HCT116 (cell line): Measurements from ENCODE around the gene ACSS2. TPM values are rescaled to one million over a fixed set of nuclear protein-coding genes. Genes with fewer than 3 reads are reported as not detected.

Experiments used
- ATAC-seq: fragments of 200-7000 bp; cut with Tn5 transposase; 2 replicates; pipeline ENCODE4 v1.9.1; 2020; ENCODE audit warnings: mild to moderate bottlenecking, moderate library complexity
- BruUV-seq: library from RNA; stranded (reverse); fragments of 400-500 nt; replicated peaks from 2 replicates; lab custom pipeline; 2021; lab: Mats Ljungman, UMichigan
- CTCF ChIA-PET: fragments of 300-600 bp; sonication (Branson Sonifier 250); formaldehyde crosslinking; loops from one replicate; lab custom pipeline; 2021; ENCODE audit warnings: antibody characterized with exemption; lab: Charles Lee
- POLR2A ChIA-PET: fragments of 300-600, 350-600 bp; sonication (Branson Sonifier 250); formaldehyde crosslinking; loops from one replicate; lab custom pipeline; 2021; ENCODE audit warnings: antibody characterized with exemption; lab: Charles Lee
- RAD21 ChIA-PET, 2 experiments: fragments of 300-600 bp; sonication (Branson Sonifier 250); formaldehyde crosslinking; loops; one replicate each; lab custom pipeline; 2023; ENCODE audit warnings: low total read pairs in 2 of 2; ENCODE audit not compliant: uncharacterized antibody in 2 of 2, unreplicated experiment in 2 of 2, low non-redundant PET in 1 of 2; lab: Charles Lee
- DNase-seq: peaks from one replicate; pipeline ENCODE4 v3.0.0-alpha.2; 2010; ENCODE audit warnings: low read depth, low spot score
- H2AFZ ChIP-seq: fragments of 200-600 bp; shearing (Covaris generic), sonication (generic); 2 replicates; pipeline ENCODE4 v1.6.1; 2017; ENCODE audit warnings: low read depth, mixed run types, mixed read lengths, antibody characterized with exemption, low read length; ENCODE audit not compliant: poor library complexity, severe bottlenecking
- H3K27ac ChIP-seq: 2 replicates; pipeline ENCODE4 v1.5.1; 2012; ENCODE audit warnings: low read depth, low read length
- H3K27me3 ChIP-seq: fragments of 200-600 bp; sonication (generic); 2 replicates; pipeline ENCODE4 v1.6.1; 2016; ENCODE audit warnings: mixed run types, low read length, mixed read lengths; ENCODE audit not compliant: insufficient read depth
- H3K36me3 ChIP-seq, 2 experiments: fragments of 200-500 bp in 1 of 2; fragments of 200-600 bp in 1 of 2; sonication (Bioruptor generic) in 1 of 2; sonication (generic) in 1 of 2; 2 replicates each; pipeline versions ENCODE4 v1.5.1 to v1.6.1; 2014 to 2016; ENCODE audit warnings: low read length in 2 of 2, inconsistent platforms in 1 of 2, mixed read lengths in 1 of 2, mixed run types in 1 of 2; ENCODE audit not compliant: insufficient read depth in 2 of 2, control insufficient read depth in 1 of 2
- H3K4me1 ChIP-seq, 2 experiments: fragments of 200-600 bp in 1 of 2; sonication (generic) in 1 of 2; 2 replicates each; pipeline versions ENCODE4 v1.5.1 to v1.6.1; 2012 to 2017; ENCODE audit warnings: low read length in 2 of 2, inconsistent platforms in 1 of 2, mild to moderate bottlenecking in 1 of 2, mixed read lengths in 1 of 2, mixed run types in 1 of 2, moderate library complexity in 1 of 2; ENCODE audit not compliant: insufficient read depth in 2 of 2, control insufficient read depth in 1 of 2
- H3K4me2 ChIP-seq: fragments of 200-600 bp; sonication (generic); 2 replicates; pipeline ENCODE4 v1.6.1; 2017; ENCODE audit warnings: mixed run types, low read length, mixed read lengths
- H3K4me3 ChIP-seq, 2 experiments: fragments of 200-600 bp in 1 of 2; sonication (generic) in 1 of 2; replicated peaks in 1 of 2; 2 replicates each; pipeline ENCODE4 v1.5.1; 2011 to 2016; ENCODE audit warnings: low read length in 2 of 2, control low read depth in 1 of 2, low read depth in 1 of 2, mild to moderate bottlenecking in 1 of 2, mixed read lengths in 1 of 2, mixed run types in 1 of 2
- H3K79me2 ChIP-seq: fragments of 200-600 bp; sonication (generic); 2 replicates; pipeline ENCODE4 v1.6.1; 2017; ENCODE audit warnings: mild to moderate bottlenecking, mixed run types, low read length, moderate library complexity, mixed read lengths; ENCODE audit not compliant: insufficient read depth
- H3K9ac ChIP-seq: fragments of 200-600 bp; sonication (generic); 2 replicates; pipeline ENCODE4 v1.6.1; 2016; ENCODE audit warnings: low read length, mixed read lengths
- H3K9me2 ChIP-seq: fragments of 200-600 bp; sonication (generic), shearing (Covaris generic); 2 replicates; pipeline ENCODE4 v1.6.1; 2017; ENCODE audit warnings: mixed run types, mild to moderate bottlenecking, moderate library complexity; ENCODE audit not compliant: insufficient read depth
- H3K9me3 ChIP-seq, 2 experiments: fragments of 200-500 bp in 1 of 2; fragments of 200-600 bp in 1 of 2; sonication (Bioruptor generic) in 1 of 2; sonication (generic) in 1 of 2; 2 replicates each; pipeline ENCODE4 v1.6.1; 2014 to 2017; ENCODE audit warnings: low read length in 2 of 2, mixed read lengths in 2 of 2, inconsistent platforms in 1 of 2, low read depth in 1 of 2, mild to moderate bottlenecking in 1 of 2, mixed run types in 1 of 2, moderate library complexity in 1 of 2; ENCODE audit not compliant: control insufficient read depth in 1 of 2, insufficient read depth in 1 of 2
- H4K20me1 ChIP-seq: fragments of 200-600 bp; sonication (generic), shearing (Covaris generic); 2 replicates; pipeline ENCODE4 v1.6.1; 2017; ENCODE audit warnings: mixed run types, mild to moderate bottlenecking, moderate library complexity; ENCODE audit not compliant: insufficient read depth
- ATF3 ChIP-seq: IDR thresholded peaks from 2 replicates; pipeline ENCODE4 v1.6.1; 2012
- CEBPB ChIP-seq: IDR thresholded peaks from 2 replicates; pipeline ENCODE4 v1.6.1; 2012; ENCODE audit warnings: low read depth
- CTCF ChIP-seq, 3 experiments: fragments of 200-600 bp in 1 of 3; sonication (generic) in 1 of 3; IDR thresholded peaks in 2 of 3; conservative IDR thresholded peaks in 1 of 3; 2 replicates each; pipeline ENCODE4 v1.5.1; 2012 to 2017; ENCODE audit warnings: low read depth in 2 of 3, low read length in 2 of 3, antibody characterized with exemption in 1 of 3, borderline replicate concordance in 1 of 3, control low read depth in 1 of 3, mild to moderate bottlenecking in 1 of 3, mixed read lengths in 1 of 3, mixed run types in 1 of 3, moderate library complexity in 1 of 3; ENCODE audit not compliant: insufficient read depth in 1 of 3
- EGR1 ChIP-seq: IDR thresholded peaks from 2 replicates; pipeline ENCODE4 v1.6.1; 2012; ENCODE audit warnings: low read depth
- ELF1 ChIP-seq: IDR thresholded peaks from 2 replicates; pipeline ENCODE4 v1.6.1; 2012; ENCODE audit warnings: low read depth, borderline replicate concordance
- EZH2 ChIP-seq: fragments of 200-600 bp; sonication (generic); IDR thresholded peaks from 2 replicates; pipeline ENCODE4 v1.6.1; 2017; ENCODE audit warnings: antibody characterized with exemption, mixed run types
- EZH2phosphoT487 ChIP-seq: fragments of 200-600 bp; IDR thresholded peaks from 2 replicates; pipeline ENCODE4 v1.6.1; 2018; ENCODE audit warnings: antibody characterized with exemption, borderline replicate concordance
- FOSL1 ChIP-seq: IDR thresholded peaks from 2 replicates; pipeline ENCODE4 v1.6.1; 2012; ENCODE audit warnings: low read depth
- JUND ChIP-seq: IDR thresholded peaks from 2 replicates; pipeline ENCODE4 v1.6.1; 2012
- POLR2A ChIP-seq: IDR thresholded peaks from 2 replicates; pipeline ENCODE4 v1.7.0; 2011; ENCODE audit warnings: borderline replicate concordance; ENCODE audit not compliant: insufficient read depth, insufficient read length; ENCODE audit errors: extremely low read depth
- POLR2AphosphoS5 ChIP-seq: IDR thresholded peaks from 2 replicates; pipeline ENCODE4 v1.6.1; 2011; ENCODE audit warnings: mild to moderate bottlenecking, low read depth, low read length, moderate library complexity
- RAD21 ChIP-seq: IDR thresholded peaks from 2 replicates; pipeline ENCODE4 v1.6.1; 2012; ENCODE audit warnings: low read depth, mild to moderate bottlenecking
- REST ChIP-seq: IDR thresholded peaks from 2 replicates; pipeline ENCODE4 v1.6.1; 2012; ENCODE audit warnings: low read depth
- SP1 ChIP-seq: IDR thresholded peaks from 2 replicates; pipeline ENCODE4 v1.6.1; 2012; ENCODE audit warnings: low read depth
- TCF7L2 ChIP-seq: IDR thresholded peaks from 2 replicates; pipeline ENCODE4 v1.7.0; 2011; ENCODE audit warnings: borderline replicate concordance, inconsistent platforms; ENCODE audit not compliant: insufficient read depth, insufficient read length; ENCODE audit errors: extremely low read depth
- YY1 ChIP-seq: IDR thresholded peaks from 2 replicates; pipeline ENCODE4 v1.6.1; 2011; ENCODE audit warnings: low read length, low read depth, moderate library complexity, mild to moderate bottlenecking; ENCODE audit not compliant: insufficient replicate concordance; ENCODE audit errors: extremely low read depth
- ZFX ChIP-seq: fragments of 450-650 bp; IDR thresholded peaks from 2 replicates; pipeline ENCODE4 v1.6.1; 2017
- intact Hi-C: fragments of 100-400 bp; cut with micrococcal nuclease; formaldehyde crosslinking; loops from 2 replicates; pipeline ENCODE4 v1.10.0; 2022
- total RNA-seq: library from RNA; stranded (reverse); gene quantifications from one replicate; pipeline ENCODE4 v1.2.1, GENCODE V29; 2021; ENCODE audit not compliant: unreplicated experiment
- TF ChIP-seq, protein P1 (sequence below): IDR thresholded peaks from 2 replicates; pipeline ENCODE4 v1.6.1; 2011; ENCODE audit warnings: mild to moderate bottlenecking, low read length, moderate library complexity; ENCODE audit not compliant: insufficient replicate concordance; ENCODE audit errors: extremely low read depth
- TF ChIP-seq, protein P2 (sequence below): IDR thresholded peaks from 2 replicates; pipeline ENCODE4 v1.6.1; 2012

Gene ACSS2
- total RNA-seq, 1 experiment from 2014 or later: 71.7 TPM

- no peak for DNase-seq
- Histone ChIP-seq H3K27me3 (no peaks in the 10 kb centered on the region), H3K79me2 (peaks cover 15% of the 10 kb centered on the region), H3K4me3 (no peak overlapping the region), H2AFZ (no peak overlapping the region), H3K9me2 (no peaks in the 10 kb centered on the region), H3K36me3 (peaks cover 11 to 24% of the 10 kb centered on the region in 2 experiments; a peak in 3 of 4 replicates), H3K4me1 (peaks cover 7 to 18% of the 10 kb centered on the region in 2 experiments), H3K27ac (no peak overlapping the region), H3K9me3 (no peaks in the 10 kb centered on the region), H3K4me2 (no peak overlapping the region), H4K20me1 (no peaks in the 10 kb centered on the region), H3K9ac (no peak overlapping the region)
- intact Hi-C loops: no loop called here
- ChIA-PET RAD21 (no interaction called here), POLR2A (interaction anchor here (0.8 kb wide), 1 partner anchor 9 kb away, joined by 3 read pairs; no protein-coding TSS in a partner anchor), CTCF (no interaction called here)
- TF ChIP-seq YY1 (no peak), CEBPB (no peak), POLR2AphosphoS5 (no peak), RAD21 (no peak), FOSL1 (no peak), ELF1 (no peak), POLR2A (no peak), EZH2phosphoT487 (no peak), ZFX (no peak), TCF7L2 (no peak), ATF3 (no peak), REST (no peak), EGR1 (no peak), EZH2 (no peak), JUND (no peak), CTCF (IDR thresholded peaks at IDR 0.05 in 2 of 3, conservative IDR thresholded peaks at IDR 0.05 in 1 of 3; ENCODE audit: borderline replicate concordance in 1 of 3, insufficient read depth in 1 of 3, low read depth in 2 of 3, low read length in 2 of 3) (no peak), SP1 (no peak)
- TF ChIP-seq, protein P1, sequence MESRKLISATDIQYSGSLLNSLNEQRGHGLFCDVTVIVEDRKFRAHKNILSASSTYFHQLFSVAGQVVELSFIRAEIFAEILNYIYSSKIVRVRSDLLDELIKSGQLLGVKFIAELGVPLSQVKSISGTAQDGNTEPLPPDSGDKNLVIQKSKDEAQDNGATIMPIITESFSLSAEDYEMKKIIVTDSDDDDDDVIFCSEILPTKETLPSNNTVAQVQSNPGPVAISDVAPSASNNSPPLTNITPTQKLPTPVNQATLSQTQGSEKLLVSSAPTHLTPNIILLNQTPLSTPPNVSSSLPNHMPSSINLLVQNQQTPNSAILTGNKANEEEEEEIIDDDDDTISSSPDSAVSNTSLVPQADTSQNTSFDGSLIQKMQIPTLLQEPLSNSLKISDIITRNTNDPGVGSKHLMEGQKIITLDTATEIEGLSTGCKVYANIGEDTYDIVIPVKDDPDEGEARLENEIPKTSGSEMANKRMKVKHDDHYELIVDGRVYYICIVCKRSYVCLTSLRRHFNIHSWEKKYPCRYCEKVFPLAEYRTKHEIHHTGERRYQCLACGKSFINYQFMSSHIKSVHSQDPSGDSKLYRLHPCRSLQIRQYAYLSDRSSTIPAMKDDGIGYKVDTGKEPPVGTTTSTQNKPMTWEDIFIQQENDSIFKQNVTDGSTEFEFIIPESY: no peak
- TF ChIP-seq, protein P2, sequence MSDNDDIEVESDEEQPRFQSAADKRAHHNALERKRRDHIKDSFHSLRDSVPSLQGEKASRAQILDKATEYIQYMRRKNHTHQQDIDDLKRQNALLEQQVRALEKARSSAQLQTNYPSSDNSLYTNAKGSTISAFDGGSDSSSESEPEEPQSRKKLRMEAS: no peak
- no peak for ATAC-seq
- BruUV-seq: no TSS peak
These were observed 76.3 kb downstream of the ACSS2 start for GRCh38 chr20:34952671-34953070.
